Islet precursor cell (in vitro differentiated cells): ENCODE data around the gene CPNE9.

Source experiments
- DNase-seq: peaks from one replicate; pipeline ENCODE4 v3.0.0-alpha.2; 2018

The CPNE9 gene

DNA sequence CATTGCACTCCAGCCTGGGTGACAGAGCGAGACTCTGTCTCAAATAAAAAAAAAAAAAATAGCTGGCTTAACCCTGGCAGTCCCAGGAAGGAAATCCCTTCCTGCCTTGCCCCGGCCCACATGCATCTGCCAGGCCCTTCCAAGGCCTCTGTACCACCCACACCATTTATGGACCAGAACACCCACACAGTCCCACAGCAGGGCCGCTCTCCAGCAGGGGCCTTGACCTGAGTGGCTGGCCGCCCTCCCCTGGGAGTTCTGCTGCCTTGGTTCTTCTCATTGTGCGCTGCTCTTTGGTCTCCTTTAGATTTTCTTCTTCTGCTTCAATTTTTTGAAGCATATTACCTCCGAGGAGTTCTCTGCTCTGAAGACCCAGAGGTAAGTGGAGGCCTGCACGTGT lies 16.1 kb upstream of the CPNE9 start:
- no peak for DNase-seq

DNA sequence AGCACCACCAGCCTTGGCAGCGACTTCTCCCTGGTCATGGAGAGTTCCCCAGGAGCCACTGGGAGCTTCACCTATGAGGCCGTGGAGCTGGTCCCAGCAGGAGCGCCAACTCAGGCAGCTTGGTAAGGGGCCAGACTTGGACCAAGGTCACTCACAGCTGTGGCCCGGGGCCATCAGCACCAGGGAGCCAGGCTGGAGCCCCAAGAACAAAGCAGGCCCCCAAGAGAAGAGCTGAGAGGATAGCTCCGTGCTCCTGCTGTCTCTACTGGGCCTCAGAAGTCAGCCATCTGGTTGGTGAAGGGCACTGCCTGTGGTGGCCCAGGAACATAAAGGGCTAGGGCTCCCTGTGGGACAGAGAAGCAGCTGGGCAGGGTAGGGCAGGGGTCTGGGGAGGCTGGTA lies 14.7 kb upstream of the CPNE9 start:
- no peak for DNase-seq

DNA sequence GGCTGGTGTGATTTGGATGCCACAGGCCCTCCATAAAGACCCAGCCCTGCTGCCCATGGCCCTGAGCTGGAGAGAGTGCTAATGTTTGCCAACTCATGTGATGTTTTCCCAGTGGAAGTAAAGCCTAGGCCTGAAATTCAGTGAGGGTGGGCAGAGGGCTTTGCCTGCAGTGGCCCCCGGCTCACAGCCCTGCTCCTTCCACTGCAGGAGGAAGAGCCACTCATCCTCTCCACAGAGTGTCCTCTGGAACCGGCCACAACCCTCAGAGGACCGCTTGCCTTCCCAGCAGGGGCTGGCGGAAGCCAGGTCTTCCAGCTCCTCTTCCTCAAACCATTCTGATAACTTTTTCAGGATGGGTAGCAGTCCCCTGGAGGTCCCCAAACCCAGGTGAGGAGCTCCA lies 13.9 kb upstream of the CPNE9 start:
- DNase-seq, result no peak

DNA sequence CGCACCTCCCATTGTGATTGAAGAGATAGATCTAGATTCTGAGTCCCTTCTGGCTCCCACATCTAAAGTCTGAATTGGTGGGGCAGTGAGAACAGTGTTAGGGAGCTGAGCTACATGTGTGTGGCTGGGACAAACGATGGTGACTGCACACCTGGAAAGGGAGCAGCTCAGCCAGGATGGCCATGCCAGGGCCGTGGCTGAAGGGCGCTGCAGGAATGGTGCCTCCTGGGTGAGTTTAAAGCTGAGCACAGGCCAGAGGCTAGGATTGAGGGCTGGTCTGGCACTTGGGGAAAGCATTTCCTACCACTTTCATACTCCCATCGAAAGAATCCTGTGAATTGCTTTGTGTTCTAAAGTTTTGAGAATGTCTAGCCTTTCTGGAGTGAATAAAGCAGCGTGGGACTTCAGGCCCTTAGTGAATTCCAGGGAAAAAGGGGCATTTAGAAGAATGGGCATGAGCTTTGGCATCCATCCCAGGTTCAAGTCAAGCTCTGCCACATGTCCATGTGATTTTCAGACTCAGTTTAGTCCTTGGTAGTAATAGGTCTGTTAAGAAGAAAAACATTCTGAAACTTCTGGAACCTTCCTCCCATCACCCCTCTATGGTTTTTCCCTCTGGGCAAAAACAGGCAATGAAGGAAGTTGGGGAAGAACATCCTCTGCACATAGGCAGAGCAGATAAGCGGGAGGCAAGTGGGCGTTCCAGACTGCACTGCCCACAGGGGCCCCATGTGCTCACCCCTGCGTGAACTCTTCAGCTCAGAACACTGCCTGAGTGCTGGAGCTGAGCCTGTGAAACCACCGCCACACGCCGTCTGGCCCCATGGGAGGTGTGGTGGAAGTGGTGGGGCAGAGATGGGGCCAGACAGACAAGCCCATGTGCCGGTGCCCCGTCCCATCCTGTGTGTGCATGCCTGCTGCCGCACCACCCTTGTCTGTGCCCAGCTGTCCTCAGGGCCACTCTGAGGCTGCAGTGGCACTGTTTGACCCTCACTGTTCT lies 12.9 kb upstream of the CPNE9 start:
- no peak for DNase-seq

DNA sequence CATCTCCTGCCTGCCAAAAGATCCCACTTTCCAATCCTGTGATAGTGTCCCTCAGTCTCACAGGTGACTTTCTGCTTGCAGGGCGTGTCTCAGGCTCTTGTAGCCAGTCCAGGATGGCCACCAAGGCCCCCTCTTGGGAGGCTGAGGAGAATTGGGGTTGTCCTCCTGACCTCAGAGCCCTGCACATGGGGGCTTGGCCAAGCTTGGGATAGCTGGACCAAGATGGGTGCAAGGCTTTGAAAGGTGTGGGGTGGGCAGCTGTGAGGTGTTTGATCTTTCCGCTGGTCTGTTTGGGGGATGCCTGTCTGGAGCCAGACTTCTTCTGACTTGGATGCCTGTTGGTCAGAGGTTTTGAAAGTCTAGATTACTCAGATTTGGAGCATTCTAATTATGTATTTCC lies 12.0 kb upstream of the CPNE9 start:
- no peak for DNase-seq

DNA sequence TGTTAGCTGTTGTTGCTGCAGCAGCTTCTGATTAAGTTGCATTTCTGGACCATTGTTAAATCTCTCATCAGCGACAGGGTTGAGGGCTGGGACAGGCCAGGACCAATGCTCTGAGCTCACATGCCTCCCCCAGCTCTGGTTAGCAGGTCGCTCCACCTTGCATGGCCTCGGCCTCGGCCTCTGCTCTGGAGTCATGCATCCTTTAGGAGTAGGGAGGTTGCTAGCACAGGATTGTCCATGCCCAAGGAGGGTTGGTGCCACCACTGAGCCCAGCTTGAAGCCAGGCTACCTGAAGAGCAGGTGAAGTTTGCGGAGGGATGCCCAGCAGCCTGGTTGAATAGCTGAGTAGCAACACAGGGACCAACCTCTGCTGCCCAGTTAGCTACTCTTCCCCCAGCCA lies 11.2 kb upstream of the CPNE9 start:
- DNase-seq, result no peak

DNA sequence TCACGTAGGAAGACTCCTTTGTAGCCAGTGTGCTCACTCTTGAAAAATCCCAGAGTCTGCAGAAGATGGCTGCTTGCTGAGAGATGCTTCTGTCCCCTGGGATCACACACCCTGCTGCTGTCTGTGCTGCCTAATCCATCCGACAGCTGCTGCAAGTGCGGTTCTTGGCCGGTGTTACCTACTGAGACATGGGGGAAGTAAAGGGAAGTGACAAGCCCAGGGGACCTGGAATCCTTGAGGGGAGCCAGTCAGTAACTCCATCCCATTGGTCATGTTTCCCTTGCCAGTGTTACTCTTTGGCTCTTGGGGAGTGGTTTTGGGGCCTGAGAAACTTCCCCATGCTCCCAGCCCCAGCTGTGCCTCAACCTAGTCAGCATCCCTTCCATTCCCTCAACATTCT lies 8.3 kb upstream of the CPNE9 start:
- no peak for DNase-seq

DNA sequence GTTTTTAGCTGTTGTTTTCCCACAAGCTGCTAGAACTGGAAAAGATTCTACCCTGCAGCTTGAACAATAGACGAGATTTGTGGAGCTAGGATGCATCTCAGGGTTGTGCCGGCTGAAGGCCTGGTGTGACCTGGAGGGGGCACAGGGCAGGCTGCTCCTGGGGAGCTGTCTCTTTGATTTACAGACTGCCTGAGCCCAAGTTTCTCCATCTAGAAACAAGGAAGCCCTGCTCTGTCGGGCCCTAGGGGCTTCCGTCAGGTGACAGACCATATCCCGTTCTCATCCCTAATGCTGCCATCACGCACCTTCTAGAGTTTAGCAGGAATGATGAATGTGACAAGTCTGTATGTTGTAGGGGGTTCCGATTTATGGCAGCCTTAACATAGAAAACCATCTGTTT lies 7.9 kb upstream of the CPNE9 start:
- DNase-seq, result no peak

DNA sequence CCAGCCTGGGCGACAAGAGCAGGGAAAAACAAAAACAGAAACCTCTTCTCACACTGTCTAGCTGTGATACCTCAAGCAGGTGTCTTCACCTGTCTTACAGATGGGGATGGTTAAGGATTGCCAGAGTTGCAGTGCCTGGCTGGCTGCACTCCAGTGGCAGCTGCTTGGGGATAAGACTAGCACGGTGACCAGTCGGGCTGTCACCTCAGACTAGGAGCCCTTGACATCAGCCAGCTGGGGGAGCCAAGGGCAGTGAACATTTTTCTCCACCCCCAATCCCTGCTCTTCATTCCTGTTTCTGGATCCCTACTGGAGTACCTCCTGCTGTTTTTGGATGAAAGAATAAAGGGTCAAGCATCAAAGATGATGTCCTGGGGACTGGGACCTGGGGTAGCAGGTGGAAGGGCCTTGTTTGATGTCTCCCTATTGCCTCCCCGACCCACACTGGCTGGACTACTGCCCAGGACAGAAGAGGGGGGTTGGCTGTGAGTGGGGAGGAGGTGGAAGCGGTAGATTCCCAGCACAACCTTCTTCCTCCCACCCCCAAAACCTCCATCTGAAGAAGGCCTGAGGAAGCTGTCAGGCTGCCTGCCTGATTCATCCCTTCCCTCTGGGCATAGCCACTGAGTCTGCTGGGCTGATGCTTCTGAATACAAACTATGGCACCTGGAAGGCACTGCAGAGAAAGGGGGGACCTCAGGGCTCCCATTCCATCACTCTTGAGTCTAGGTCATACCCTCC lies 7.0 kb upstream of the CPNE9 start:
- no peak for DNase-seq

DNA sequence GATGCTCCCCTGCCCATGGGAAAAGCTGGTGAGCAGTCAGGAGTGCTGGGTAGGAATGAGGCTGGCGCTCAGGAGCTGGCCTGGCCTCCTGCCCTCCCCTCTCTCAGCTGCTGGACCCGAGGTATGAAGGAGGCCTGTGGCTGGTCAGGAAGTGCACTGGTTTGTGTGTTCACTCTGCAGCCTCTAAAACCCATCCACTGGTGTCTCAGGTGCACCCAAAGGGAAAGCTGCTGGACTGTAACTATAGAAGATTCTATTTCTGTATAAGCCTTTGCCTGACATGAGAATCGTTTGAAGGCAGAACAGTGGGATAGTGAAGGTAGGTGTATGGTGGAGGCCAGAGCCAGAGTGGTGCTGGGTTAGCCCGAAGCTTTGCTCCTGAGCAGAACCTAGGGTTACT lies 5.7 kb upstream of the CPNE9 start:
- DNase-seq, result no peak

DNA sequence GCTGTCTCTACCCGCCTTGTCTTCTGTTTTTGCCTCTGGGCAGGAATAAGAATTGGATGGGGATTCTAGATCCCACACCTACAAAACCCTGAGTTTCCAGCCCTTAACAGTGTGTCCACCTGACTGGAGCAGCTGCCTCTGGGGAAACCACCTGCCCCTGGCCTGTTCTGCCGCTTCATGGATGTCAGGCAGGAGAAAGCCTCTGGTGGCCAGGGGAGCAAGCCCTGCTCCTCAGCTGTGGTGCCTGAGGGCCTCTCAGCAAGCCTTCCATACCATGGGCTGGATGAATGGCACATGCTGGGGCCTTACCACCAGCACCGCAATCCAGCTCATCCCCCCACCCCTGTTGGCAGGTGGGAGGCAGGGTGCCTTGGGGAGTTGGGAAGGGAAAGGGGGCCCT lies 5.3 kb upstream of the CPNE9 start:
- DNase-seq, result no peak

DNA sequence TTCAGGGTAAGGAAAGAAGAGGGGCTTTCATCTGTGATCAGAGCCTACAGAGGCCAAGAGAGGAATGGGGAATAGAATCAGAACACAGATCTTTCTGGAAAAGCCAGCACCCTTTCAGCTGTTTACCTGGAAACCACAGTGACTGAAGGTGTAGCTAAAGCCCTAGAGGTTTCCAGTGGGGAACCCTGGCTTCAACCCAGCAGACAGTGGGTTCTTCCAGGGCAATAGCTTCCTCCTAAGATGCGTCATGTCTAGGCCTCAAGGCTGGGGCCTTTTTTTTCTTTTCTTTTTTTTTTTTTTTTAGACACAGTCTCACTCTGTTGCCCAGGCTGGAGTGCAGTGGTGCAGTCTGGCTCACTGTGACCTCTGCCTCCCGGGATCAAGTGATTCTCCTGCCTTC lies 3.1 kb upstream of the CPNE9 start:
- no peak for DNase-seq

DNA sequence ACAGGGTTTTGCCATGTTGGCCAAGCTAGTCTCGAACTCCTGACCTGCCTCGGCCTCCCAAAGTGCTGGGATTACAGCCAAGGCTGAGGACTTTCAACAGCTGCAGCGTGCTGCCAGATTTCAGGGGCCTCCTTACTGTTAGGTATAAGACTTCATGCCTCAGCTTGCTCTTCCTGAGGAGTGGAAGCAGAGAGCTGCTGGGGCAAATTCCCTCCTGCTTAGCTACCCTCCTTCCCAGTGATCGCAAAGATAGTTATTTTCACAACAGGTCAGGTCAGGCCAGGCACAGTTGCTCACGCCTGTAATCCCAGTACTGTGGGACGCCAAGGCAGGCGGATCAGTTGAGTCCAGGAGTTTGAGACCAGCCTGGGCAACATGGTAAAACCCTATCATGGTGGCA lies 2.6 kb upstream of the CPNE9 start:
- DNase-seq, result no peak

DNA sequence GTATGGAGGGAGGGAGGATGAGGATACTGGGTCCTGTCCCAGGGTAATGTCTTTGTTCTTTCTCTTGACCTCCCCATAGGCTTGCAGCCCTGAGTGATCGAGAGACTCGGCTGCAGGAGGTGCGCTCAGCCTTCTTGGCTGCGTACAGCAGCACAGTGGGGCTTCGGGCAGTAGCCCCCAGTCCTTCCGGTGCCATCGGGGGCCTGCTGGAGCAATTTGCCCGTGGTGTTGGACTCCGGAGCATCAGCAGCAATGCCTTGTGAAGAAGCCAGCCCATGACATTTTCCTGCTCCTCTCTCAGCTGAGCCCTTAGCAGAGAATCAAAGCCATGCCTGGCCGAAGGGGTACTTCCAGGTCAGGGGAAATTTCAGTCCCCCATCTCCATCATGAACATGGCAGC lies 1.9 kb upstream of the CPNE9 start:
- DNase-seq, result no peak

DNA sequence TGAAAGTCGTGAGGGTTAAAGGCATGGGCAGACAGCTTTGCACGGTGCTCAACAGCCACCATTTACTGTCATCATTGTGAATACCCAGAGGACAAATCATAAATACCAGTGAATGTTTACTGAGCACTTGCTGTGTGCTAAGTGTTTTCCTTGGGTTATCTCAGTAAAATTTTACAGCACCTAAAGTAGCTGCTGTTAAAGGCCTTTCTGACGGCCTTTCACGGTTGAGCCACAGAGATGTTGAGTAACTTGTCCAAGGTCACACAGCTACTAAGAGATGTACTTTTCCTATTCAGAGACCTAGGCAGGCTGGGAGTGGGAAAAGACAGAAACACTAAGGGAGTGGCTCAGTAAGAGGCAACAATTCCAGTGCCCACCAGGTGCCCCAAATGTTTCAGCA lies 393 bp upstream of the CPNE9 start:
- DNase-seq, result no peak

DNA sequence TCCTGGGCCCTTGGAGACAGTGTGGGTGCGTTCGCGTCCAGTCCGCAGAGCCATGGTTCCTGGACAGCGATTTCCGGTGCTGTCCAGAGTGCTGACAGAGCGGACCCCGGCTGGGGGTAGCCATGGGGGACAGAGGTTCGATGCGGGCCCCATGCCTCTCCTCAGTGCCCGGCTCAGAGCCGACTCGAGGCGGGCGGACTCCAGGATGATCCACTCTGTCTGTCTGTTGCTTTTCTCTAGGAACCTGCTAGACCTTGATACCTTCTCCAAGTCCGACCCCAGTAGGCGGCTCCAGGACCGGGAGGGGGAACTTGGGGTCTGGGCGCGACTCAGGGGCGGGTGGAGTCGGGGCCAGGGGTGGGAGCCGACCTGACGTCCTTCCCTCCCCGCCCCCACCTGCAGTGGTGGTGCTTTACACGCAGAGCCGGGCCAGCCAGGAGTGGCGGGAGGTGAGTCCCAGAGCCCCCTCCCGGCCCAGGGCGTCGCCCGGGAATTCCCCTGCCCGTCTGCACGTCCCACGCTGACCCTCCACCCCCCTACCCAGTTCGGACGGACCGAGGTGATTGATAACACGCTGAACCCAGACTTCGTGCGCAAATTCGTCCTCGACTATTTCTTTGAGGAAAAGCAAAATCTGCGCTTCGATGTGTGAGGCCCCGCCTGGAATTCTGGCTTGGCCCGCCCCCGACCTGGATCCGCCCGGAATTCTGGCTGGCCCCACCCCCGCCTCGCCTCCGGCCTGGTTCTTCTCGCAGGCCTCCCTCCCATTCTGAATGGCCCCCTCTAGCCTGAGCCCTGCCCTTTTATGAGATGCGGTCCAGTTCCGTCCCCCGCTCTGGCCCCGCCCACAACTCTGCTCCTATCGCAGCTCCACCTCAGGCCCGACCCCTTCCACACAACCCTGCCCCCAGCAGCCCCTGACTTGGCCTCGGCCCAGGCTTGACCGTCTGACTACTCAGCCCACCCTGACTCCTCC lies 1.0 kb downstream of the CPNE9 start:
- DNase-seq, result peak; percentile 90

DNA sequence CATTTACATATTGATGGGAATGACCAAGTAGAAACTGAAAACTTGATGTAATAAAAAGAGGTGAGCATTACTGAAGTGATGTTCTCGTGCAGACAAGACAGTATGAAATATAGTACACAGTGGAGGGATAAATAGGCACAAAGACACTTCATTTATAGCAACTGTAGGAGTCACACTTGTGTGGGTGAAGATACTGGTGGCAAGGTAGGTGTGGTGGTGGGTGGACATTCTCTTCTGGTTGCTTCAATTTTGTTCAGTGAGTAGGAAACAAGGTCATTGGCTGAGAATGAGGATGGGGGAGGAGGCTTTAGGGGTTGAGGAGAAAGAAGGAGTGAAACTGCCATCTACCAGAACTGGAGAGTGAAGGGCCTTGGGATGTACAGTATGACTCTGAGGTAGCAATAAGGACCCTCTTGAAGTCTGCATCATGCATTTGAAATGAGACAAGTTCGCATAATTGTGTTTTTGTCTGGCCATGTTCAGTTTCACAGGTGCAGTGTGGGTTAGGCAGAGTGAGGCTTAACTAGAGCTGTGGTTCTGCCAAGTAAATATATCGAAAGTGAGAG lies 6.6 kb downstream of the CPNE9 start:
- DNase-seq, result no peak

DNA sequence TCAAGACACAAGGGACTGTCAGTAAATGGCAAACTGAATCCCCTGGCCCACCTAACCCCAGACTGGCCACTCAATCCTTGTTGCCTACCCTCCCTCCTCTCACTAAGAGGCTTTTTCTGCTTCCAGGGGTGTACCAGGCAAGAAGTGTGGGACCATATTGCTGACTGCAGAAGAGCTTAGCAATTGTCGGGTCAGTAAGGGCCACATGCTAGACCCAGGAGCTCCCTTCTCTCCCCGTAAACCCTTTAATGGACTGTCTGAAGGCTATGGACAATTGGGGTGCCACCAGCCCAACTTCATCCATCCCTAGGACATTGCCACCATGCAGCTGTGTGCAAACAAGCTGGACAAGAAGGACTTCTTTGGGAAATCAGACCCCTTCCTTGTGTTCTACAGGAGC lies 8.8 kb downstream of the CPNE9 start:
- no peak for DNase-seq

DNA sequence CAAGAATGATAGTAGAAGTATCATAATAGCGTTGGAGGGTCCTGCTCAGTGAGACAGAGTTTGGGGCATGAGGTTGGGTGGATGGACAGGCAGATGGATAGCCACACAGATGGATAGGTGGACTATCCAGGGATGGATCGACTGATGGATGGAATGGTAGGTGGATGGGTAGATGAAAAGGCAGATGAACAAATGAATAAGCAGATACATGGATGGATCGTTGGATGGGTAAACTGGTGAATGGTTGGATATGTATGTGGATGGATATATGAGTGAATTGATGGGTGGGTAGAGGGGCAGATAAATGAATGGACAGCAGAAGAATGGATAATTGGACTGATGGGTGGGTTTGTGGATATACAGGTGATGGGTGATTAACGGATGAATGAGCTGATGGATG lies 9.5 kb downstream of the CPNE9 start:
- no peak for DNase-seq

DNA sequence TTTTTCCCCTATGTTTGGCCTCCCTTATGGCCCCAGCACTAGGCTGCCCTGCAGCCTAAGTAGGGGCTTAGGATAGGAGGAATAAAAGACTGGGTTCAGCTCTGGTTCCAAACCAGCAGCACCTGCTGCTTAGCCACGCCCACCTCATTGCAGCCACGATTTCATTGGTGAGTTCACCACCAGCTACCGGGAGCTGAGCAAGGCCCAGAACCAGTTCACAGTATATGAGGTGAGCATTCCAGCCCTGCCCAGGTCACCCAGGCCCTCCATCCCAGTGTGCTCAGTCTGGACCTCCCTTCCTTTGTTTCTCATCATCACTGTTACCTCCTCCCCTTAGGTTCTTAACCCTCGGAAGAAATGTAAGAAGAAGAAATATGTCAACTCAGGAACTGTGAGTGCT lies 11.5 kb downstream of the CPNE9 start:
- DNase-seq, result peak; percentile 66

DNA sequence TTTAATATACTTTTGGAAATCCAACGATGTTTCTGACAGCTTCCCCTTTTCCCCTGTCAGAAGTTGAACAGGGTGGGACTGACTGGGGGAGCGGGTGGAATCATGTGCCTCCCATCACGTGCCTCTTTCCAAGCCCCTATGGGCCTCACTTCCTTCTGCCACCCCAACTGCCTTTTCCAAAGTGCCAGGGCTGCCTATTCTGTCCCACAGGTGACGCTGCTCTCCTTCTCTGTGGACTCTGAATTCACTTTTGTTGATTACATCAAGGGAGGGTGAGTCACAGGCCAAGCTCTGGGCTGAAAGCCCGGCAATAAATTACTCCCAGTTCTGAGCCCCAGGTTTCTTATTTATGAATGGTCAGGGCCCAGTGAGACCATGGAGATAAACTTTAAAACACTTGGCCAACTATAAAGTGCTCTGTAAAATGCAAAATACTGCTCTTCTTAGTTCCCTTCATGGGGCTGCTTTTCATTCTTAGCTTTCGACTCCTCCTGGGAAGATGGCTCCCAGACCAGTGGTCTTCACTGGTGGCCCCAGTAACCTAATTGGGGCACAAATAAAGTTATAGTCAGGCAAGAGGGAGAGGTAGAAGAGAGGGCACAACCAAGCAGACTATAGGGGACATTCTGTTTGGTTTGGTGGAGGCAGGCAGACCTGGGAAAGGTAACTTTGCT lies 12.3 kb downstream of the CPNE9 start:
- peak; percentile 73 for DNase-seq
